IMR-90 (cell line): ENCODE data around the gene DUSP28. TPM values are rescaled to one million over a fixed set of nuclear protein-coding genes. Genes with fewer than 3 reads are reported as not detected.

ENCODE experiments used
- ATAC-seq: fragments of 200-7000 bp; cut with Tn5 transposase; 2 replicates; pipeline ENCODE4 v1.9.1; 2020; ENCODE audit warnings: low read depth, mild to moderate bottlenecking, moderate library complexity
- BruUV-seq: library from RNA; stranded (reverse); fragments of 400-500 nt; replicated peaks from 2 replicates; lab custom pipeline; 2021; lab: Mats Ljungman, UMichigan
- CTCF ChIA-PET: fragments of 300-600 bp; formaldehyde crosslinking; extraction: SDS; loops from one replicate; lab custom pipeline; 2021; ENCODE audit warnings: antibody characterized with exemption; lab: Yijun Ruan, JAX
- POLR2A ChIA-PET: fragments of 300-600 bp; sonication (Branson Sonifier 250); formaldehyde crosslinking; loops from one replicate; lab custom pipeline; 2022; ENCODE audit warnings: antibody characterized with exemption; ENCODE audit not compliant: unreplicated experiment; lab: Charles Lee
- DNase-seq: peaks from one replicate; pipeline ENCODE4 v3.0.0; 2013
- H2AFZ ChIP-seq: replicated peaks from 2 replicates; pipeline ENCODE3; 2013; ENCODE audit warnings: low read length, mild to moderate bottlenecking; ENCODE audit not compliant: poor library complexity
- H2AK5ac ChIP-seq: 2 replicates; pipeline ENCODE4 v1.6.1; 2013; ENCODE audit warnings: low read depth, low read length, inconsistent platforms
- H2AK9ac ChIP-seq: replicated peaks from 2 replicates; pipeline ENCODE3; 2013; ENCODE audit warnings: mild to moderate bottlenecking, low read depth, low read length, moderate library complexity; ENCODE audit not compliant: poor library complexity
- H2BK120ac ChIP-seq: 2 replicates; pipeline ENCODE4 v1.6.1; 2013; ENCODE audit warnings: low read depth, low read length, inconsistent platforms
- H2BK15ac ChIP-seq: 3 replicates; pipeline ENCODE4 v1.6.1; 2013; ENCODE audit warnings: low read depth, low read length, inconsistent platforms
- H2BK20ac ChIP-seq: 2 replicates; pipeline ENCODE4 v1.6.1; 2013; ENCODE audit warnings: low read depth, mild to moderate bottlenecking, inconsistent platforms, low read length, moderate library complexity
- H2BK5ac ChIP-seq: 2 replicates; pipeline ENCODE4 v1.6.1; 2013; ENCODE audit warnings: mild to moderate bottlenecking, low read depth, low read length, inconsistent platforms; ENCODE audit not compliant: poor library complexity, severe bottlenecking
- H3K14ac ChIP-seq: replicated peaks from 2 replicates; pipeline ENCODE4 v1.6.1; 2013; ENCODE audit warnings: low read depth, low read length, inconsistent platforms
- H3K18ac ChIP-seq: 2 replicates; pipeline ENCODE4 v1.6.1; 2013; ENCODE audit warnings: low read depth, low read length, control low read depth
- H3K23ac ChIP-seq: 2 replicates; pipeline ENCODE4 v1.6.1; 2013; ENCODE audit warnings: low read depth, low read length, inconsistent platforms
- H3K27ac ChIP-seq: 2 replicates; pipeline ENCODE4 v1.5.1; 2013; ENCODE audit warnings: mild to moderate bottlenecking, control low read depth, low read length; ENCODE audit not compliant: insufficient read depth
- H3K27me3 ChIP-seq: 2 replicates; pipeline ENCODE4 v1.6.1; 2013; ENCODE audit warnings: low read length; ENCODE audit not compliant: control insufficient read depth, insufficient read depth
- H3K36me3 ChIP-seq: 2 replicates; pipeline ENCODE4 v1.6.1; 2013; ENCODE audit warnings: low read length, mixed read lengths; ENCODE audit not compliant: control insufficient read depth, insufficient read depth
- H3K4ac ChIP-seq: 2 replicates; pipeline ENCODE4 v1.6.1; 2013; ENCODE audit warnings: low read depth, low read length, inconsistent platforms
- H3K4me1 ChIP-seq: 2 replicates; pipeline ENCODE4 v1.6.1; 2013; ENCODE audit warnings: low read length, mixed read lengths; ENCODE audit not compliant: control insufficient read depth, insufficient read depth
- H3K4me2 ChIP-seq: 2 replicates; pipeline ENCODE4 v1.6.1; 2013; ENCODE audit warnings: low read depth, mild to moderate bottlenecking, control low read depth, low read length, moderate library complexity
- H3K4me3 ChIP-seq: 2 replicates; pipeline ENCODE4 v1.5.1; 2013; ENCODE audit warnings: low read depth, mild to moderate bottlenecking, control low read depth, low read length, moderate library complexity; ENCODE audit not compliant: insufficient read depth
- H3K56ac ChIP-seq: 2 replicates; pipeline ENCODE4 v1.6.1; 2013; ENCODE audit warnings: low read length, inconsistent platforms; ENCODE audit not compliant: insufficient read depth; ENCODE audit errors: extremely low read depth
- H3K79me1 ChIP-seq, 2 experiments: 2 replicates each; pipeline ENCODE4 v1.6.1; 2013; ENCODE audit warnings: low read length in 2 of 2, inconsistent platforms in 1 of 2, low read depth in 1 of 2
- H3K9ac ChIP-seq: 2 replicates; pipeline ENCODE4 v1.6.1; 2013; ENCODE audit warnings: low read depth, low read length, control low read depth
- H3K9me1 ChIP-seq: 2 replicates; pipeline ENCODE4 v1.6.1; 2013; ENCODE audit warnings: low read length, inconsistent platforms; ENCODE audit not compliant: insufficient read depth
- H3K9me3 ChIP-seq: 2 replicates; pipeline ENCODE4 v1.6.1; 2013; ENCODE audit warnings: low read length; ENCODE audit not compliant: control insufficient read depth, insufficient read depth
- H4K20me1 ChIP-seq: 2 replicates; pipeline ENCODE4 v1.6.1; 2013; ENCODE audit warnings: low read length, inconsistent platforms; ENCODE audit not compliant: insufficient read depth
- H4K5ac ChIP-seq: 2 replicates; pipeline ENCODE4 v1.6.1; 2013; ENCODE audit warnings: mild to moderate bottlenecking, low read depth, low read length, control low read depth
- H4K8ac ChIP-seq, 2 experiments: 2 replicates each; pipeline ENCODE4 v1.6.1; 2013; ENCODE audit warnings: low read depth in 2 of 2, low read length in 2 of 2, control low read depth in 1 of 2, inconsistent platforms in 1 of 2
- H4K91ac ChIP-seq: 2 replicates; pipeline ENCODE4 v1.6.1; 2013; ENCODE audit warnings: low read depth, low read length, inconsistent platforms; ENCODE audit not compliant: insufficient read depth
- BHLHE40 ChIP-seq: fragments of 150-350 bp; IDR thresholded peaks from 2 replicates; pipeline ENCODE4 v1.6.1; 2016; ENCODE audit warnings: mild to moderate bottlenecking, low read depth, low read length
- CEBPB ChIP-seq: IDR thresholded peaks from 2 replicates; pipeline ENCODE4 v1.6.1; 2012; ENCODE audit warnings: low read depth, low read length, improper control_type of control experiment
- CHD1 ChIP-seq: IDR thresholded peaks from 2 replicates; pipeline ENCODE4 v1.6.1; 2012; ENCODE audit warnings: low read depth, low read length, improper control_type of control experiment
- CTCF ChIP-seq: conservative IDR thresholded peaks from 2 replicates; pipeline ENCODE4 v1.5.1; 2012; ENCODE audit warnings: mild to moderate bottlenecking, low read depth, low read length, improper control_type of control experiment
- ELK1 ChIP-seq: fragments of 150-350 bp; IDR thresholded peaks from 2 replicates; pipeline ENCODE4 v1.6.1; 2016; ENCODE audit warnings: low read depth, mild to moderate bottlenecking, low read length, moderate library complexity, borderline replicate concordance
- FOS ChIP-seq: fragments of 150-350 bp; IDR thresholded peaks from 2 replicates; pipeline ENCODE4 v1.6.1; 2016; ENCODE audit warnings: low read depth, low read length
- MAFK ChIP-seq: IDR thresholded peaks from 2 replicates; pipeline ENCODE4 v1.6.1; 2012; ENCODE audit warnings: low read depth, low read length, improper control_type of control experiment
- MAZ ChIP-seq: IDR thresholded peaks from 2 replicates; pipeline ENCODE4 v1.6.1; 2012; ENCODE audit warnings: low read depth, mild to moderate bottlenecking, low read length, improper control_type of control experiment, moderate library complexity, borderline replicate concordance
- MXI1 ChIP-seq: IDR thresholded peaks from 2 replicates; pipeline ENCODE4 v1.6.1; 2012; ENCODE audit warnings: low read depth, mild to moderate bottlenecking, low read length, moderate library complexity, borderline replicate concordance
- NFE2L2 ChIP-seq: fragments of 150-350 bp; IDR thresholded peaks from 2 replicates; pipeline ENCODE4 v1.6.1; 2016; ENCODE audit warnings: low read depth, mild to moderate bottlenecking, low read length
- POLR2A ChIP-seq: IDR thresholded peaks from 2 replicates; pipeline ENCODE4 v1.6.1; 2012; ENCODE audit warnings: mild to moderate bottlenecking, low read depth, low read length
- RAD21 ChIP-seq: IDR thresholded peaks from 2 replicates; pipeline ENCODE4 v1.6.1; 2012; ENCODE audit warnings: low read length, improper control_type of control experiment
- RCOR1 ChIP-seq: IDR thresholded peaks from 2 replicates; pipeline ENCODE4 v1.6.1; 2012; ENCODE audit warnings: mild to moderate bottlenecking, low read length, improper control_type of control experiment; ENCODE audit not compliant: insufficient replicate concordance
- RFX5 ChIP-seq: IDR thresholded peaks from 2 replicates; pipeline ENCODE4 v1.8.0; 2012; ENCODE audit warnings: low read depth, mild to moderate bottlenecking, low read length, moderate library complexity
- SMC3 ChIP-seq: fragments of 150-350 bp; IDR thresholded peaks from 2 replicates; pipeline ENCODE4 v1.6.1; 2016; ENCODE audit warnings: low read depth, mild to moderate bottlenecking, antibody characterized with exemption, low read length, moderate library complexity
- USF2 ChIP-seq: fragments of 150-350 bp; IDR thresholded peaks from 2 replicates; pipeline ENCODE4 v1.6.1; 2017; ENCODE audit warnings: mild to moderate bottlenecking, antibody characterized with exemption, low read length, low read depth
- WGBS, 2 experiments: methylation state at CpG; one replicate each; pipeline versions ENCODE4 v1.1.5 to v1.1.7; 2013; ENCODE audit warnings: missing lambda C conversion rate in 2 of 2; ENCODE audit not compliant: insufficient read length in 1 of 2; ENCODE audit errors: extremely low coverage in 2 of 2; 5-methylcytosine and 5-hydroxymethylcytosine counted together
- dilution Hi-C: fragments of 300-500 bp; cut with HindIII; formaldehyde crosslinking; loops from one replicate; pipeline ENCODE4 v1.14.3; 2018; ENCODE audit warnings: low sequenced_read_pairs; ENCODE audit not compliant: unreplicated experiment
- in situ Hi-C: fragments of 300-500 bp; cut with MboI; formaldehyde crosslinking; loops from 3 replicates; pipeline ENCODE4 v1.14.3; 2019; ENCODE audit warnings: low sequenced_read_pairs, inconsistent platforms, mixed read lengths
- intact Hi-C: fragments of 100-400 bp; cut with micrococcal nuclease; formaldehyde crosslinking; loops from 2 replicates; pipeline ENCODE4 v1.10.0; 2022
- polyA plus RNA-seq, 3 experiments: library from polyadenylated mRNA; depleted of rRNA; stranded (reverse); fragments of >200 nt; gene quantifications; 2 replicates each; pipeline ENCODE4 v1.2.3, GENCODE V29; 2012; ENCODE audit warnings: low replicate concordance in 1 of 3
- total RNA-seq: library from RNA; depleted of rRNA; stranded (reverse); fragments of >200 nt; gene quantifications from 2 replicates; pipeline ENCODE4 v1.2.3, GENCODE V29; 2012

The DUSP28 gene
- total and polyA plus RNA-seq, 2 of the 4 experiments (the other 2 are of a cell fraction), result 1.1 to 3.3 TPM

DNA sequence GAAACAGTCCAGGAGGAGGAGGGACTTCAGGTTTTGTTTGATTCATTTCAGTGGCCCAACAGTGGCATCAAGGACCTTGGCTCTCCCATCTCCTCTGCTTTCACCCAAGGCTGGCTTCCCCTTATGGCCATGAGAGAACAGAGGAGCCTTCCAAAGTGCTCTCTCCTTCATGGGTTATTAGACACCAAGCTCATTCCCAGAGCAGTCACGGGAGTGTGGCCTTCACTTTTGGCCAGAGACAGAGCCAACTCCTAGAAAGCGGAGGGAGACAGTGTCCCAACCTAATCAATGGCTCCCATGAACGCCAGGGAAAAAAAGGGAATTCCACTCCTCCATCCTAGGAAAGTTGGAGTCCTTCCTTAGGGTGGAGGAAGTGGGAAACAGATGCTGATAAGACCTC lies 871 bp upstream of the DUSP28 start:
- Histone ChIP-seq H3K79me1 (peaks cover 34 to 65% of the 10 kb centered on the region in 2 experiments), H3K4me2 (peak overlapping the region; percentile 33; the same call in 1 of the 2 replicates), H3K23ac (peak overlapping the region; percentile 37; the same call in 1 of the 2 replicates), H3K4me3 (no peak overlapping the region), H2BK15ac (no peak overlapping the region), H4K8ac (no peak overlapping the region), H4K20me1 (peaks cover 26% of the 10 kb centered on the region), H2AK5ac (peak overlapping the region; percentile 23), H2BK5ac (no peak overlapping the region), H3K27ac (no peak overlapping the region), H4K91ac (no peak overlapping the region), H2BK120ac (no peak overlapping the region), H2AFZ (no peak overlapping the region), H2BK20ac (no peak overlapping the region), H3K9ac (no peak overlapping the region), H4K5ac (no peak overlapping the region), H2AK9ac (peak overlapping the region; percentile 30), H3K4me1 (peaks cover 5% of the 10 kb centered on the region), H3K56ac (no peak overlapping the region), H3K4ac (no peak overlapping the region), H3K18ac (no peak overlapping the region), H3K9me3 (no peaks in the 10 kb centered on the region), H3K27me3 (no peaks in the 10 kb centered on the region), H3K14ac (no peak overlapping the region), H3K36me3 (peaks cover 4% of the 10 kb centered on the region; the same call in 1 of the 2 replicates), H3K9me1 (peaks cover 20% of the 10 kb centered on the region)
- no TSS peak for BruUV-seq
- ChIA-PET CTCF (no interaction called here), POLR2A (no interaction called here)
- no peak for DNase-seq
- in situ Hi-C loops, result no loop called here
- no CpG with 5 or more reads among the region's 3 CpGs for WGBS, 2 experiments
- TF ChIP-seq MAZ (no peak), RAD21 (no peak), MXI1 (no peak), CTCF (no peak), POLR2A (no peak), RFX5 (no peak), RCOR1 (no peak), NFE2L2 (no peak), FOS (no peak), SMC3 (no peak), CHD1 (no peak), MAFK (no peak), USF2 (no peak), CEBPB (no peak), ELK1 (no peak), BHLHE40 (no peak)
- dilution Hi-C loops, result no loop called here
- intact Hi-C loops, result no loop called here
- no peak for ATAC-seq
